Stimulated activated CD4-positive, alpha-beta T cell treated with anti-CD3 and anti-CD28 coated beads, TNF-alpha, amount 100 ng/mL, for 1 hour (primary cell): ENCODE measurements around the gene PRKAG1.

Experiments
- DNase-seq, 3 donors: peaks; one replicate each; pipeline ENCODE4 v3.0.0-alpha.2; 2020; ENCODE audit warnings: low read depth in 3 of 3, low spot score in 1 of 3

The PRKAG1 gene

DNA sequence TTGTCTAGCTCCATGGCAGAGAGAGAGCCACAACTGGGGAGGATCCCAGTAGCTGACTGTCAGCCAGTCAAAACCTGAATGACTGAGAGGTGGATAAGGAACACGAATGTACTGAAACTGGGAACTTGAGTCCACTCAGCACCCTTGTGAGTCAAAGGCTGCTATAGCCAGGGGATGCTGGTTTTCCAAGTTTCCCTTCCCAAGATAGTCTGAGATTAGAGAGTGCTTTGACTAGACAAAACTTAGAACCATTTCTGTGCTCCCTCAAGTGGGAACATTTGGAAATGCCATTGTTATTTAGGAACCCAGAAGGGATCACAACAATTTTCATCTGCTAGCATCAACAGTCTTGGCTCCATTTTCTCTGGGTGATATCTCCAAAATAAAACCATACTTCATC, 4.0 kb downstream of the PRKAG1 start:
- DNase-seq: no peak

- no peak for DNase-seq
Observed at GRCh38 chr12:49013428-49013827, 5.1 kb downstream of the PRKAG1 start.

DNA sequence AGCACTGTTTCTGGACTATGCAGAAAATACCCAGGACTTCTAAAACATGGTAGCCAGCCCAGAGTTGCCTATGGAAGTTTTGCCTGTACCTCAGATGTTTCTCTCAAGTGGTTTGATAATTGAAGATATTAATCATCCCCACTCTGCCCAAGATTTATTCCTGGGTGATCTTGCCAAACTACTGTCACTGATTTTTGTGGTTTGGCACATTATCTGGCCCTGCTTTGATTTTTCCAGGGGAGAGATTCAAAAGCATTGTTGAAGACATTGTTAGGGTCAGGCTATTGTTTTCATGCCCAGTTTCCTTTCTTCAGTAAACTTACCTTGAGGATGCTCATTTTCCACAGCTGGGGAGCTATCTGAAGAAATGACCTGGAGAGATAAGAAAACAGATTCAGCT, 5.8 kb downstream of the PRKAG1 start:
- DNase-seq: no peak

DNA sequence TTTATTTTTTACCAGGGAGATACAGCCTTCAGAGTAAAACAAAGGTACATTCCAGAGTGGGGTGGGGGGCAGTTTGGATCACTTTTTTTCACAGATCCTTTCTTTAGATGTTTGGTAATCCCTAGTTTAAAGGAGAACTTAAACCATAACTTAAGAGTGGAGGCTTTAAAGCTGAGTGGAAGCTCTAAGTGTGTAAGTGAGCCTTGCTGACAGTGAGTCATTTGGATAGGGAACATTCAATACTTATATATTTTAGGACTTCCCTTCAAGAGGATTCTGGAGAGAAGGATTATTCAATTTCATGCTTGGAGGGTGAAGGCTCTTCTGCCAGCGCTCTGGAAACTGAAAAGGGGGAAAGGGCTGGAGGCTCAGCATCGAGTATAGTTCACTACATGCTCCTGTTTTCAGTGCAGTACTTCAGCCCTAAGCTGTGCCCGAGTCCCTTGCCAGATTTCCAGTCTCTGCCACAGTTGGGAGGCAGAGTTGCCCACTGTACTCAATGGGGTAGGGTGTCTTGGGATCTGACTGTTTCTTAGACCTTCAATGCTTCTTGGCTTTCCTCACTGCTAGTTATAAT, 8.4 kb downstream of the PRKAG1 start:
- no peak for DNase-seq

DNA sequence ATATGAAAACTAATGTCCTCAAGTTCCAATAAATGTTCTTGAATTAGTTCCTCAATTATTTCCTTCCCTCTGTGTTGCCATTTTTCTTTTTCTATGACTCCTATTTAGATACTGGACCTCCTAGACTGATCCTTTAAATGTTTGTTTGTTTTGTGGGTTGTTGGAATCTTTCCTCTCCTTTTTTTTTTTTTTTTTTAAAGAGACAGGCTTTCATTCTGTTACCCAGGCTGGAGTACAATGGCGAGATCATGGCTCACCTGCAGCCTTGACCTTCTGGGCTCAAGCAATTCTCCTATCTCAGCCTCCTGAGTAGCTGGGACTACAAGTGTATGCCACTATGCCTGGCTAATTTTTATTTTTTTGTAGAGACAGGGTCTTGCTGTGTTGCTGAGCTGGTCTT, 9.6 kb downstream of the PRKAG1 start:
- no peak for DNase-seq

DNA sequence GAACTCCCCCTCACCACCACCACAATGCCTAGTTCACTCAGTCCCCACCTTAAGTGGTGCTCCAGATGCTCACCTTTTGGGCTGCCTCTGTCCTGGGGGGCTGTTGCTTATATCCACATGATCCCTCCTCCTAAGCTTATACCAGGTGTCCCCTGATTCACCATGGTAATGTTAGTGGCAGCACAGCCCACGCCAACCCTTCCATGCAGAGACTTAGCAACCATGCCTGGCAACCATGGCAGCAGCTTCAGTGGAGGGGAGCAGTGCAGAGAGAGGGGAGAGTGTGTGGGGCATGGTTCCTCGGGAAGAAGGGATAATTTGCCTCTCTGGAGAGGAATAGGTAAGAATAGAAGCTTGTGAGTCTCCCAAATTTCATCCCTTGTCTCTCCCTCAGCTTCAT, 18.2 kb downstream of the PRKAG1 start:
- DNase-seq: no peak

GRCh38 chr12:48999371-49000131, 19.0 kb downstream of the PRKAG1 start, which contains the start of gene DDN:
TSS of gene DDN (minus strand) at chr12:48999375. CDS start at chr12:48999287, 88 bp downstream.
- no peak for DNase-seq

DNA sequence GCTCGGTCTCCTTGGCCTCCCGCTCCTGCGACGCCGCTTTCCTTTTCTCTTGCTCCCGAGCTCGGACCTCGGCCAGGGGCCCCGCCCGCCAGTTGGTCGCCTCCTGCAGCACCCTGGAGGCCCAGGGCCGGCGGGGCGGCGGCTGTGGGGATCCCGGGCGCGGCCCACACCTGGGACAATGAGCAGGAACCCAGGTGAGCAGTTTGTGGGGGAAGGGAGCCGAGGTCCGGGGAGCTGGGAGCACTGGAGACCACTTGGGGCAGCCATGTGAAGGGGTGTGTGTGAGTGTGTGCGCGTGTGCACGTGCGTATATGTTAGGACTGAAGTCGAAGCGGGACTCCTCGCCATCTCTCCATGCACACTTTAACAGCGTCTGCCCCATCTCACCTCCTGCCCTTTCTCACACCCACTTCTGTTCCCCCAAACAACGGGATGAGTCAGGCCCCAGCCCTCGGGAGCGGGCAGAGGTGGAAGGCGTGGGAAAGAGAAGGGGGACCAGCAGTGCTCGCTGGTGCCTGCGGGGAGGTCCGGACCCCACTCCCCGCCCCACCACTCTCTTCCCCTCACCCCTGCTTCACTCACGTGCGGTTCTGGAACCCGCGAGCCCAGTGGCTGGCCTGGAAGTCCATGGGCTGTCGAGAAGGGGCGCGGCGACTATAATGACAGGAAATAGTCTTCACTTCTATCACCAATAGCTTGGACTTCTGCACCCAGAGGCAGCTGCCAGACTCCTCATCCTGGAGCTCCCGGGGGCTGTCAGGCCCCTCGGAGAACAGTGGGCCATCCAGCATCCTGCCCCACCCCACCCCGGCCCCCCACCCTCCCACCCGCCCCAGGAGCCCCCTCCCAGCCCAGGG, 19.9 kb downstream of the PRKAG1 start:
- no peak for DNase-seq

GRCh38 chr12:48997719-48998496, 20.7 kb downstream of the PRKAG1 start:
- DNase-seq: no peak

DNA sequence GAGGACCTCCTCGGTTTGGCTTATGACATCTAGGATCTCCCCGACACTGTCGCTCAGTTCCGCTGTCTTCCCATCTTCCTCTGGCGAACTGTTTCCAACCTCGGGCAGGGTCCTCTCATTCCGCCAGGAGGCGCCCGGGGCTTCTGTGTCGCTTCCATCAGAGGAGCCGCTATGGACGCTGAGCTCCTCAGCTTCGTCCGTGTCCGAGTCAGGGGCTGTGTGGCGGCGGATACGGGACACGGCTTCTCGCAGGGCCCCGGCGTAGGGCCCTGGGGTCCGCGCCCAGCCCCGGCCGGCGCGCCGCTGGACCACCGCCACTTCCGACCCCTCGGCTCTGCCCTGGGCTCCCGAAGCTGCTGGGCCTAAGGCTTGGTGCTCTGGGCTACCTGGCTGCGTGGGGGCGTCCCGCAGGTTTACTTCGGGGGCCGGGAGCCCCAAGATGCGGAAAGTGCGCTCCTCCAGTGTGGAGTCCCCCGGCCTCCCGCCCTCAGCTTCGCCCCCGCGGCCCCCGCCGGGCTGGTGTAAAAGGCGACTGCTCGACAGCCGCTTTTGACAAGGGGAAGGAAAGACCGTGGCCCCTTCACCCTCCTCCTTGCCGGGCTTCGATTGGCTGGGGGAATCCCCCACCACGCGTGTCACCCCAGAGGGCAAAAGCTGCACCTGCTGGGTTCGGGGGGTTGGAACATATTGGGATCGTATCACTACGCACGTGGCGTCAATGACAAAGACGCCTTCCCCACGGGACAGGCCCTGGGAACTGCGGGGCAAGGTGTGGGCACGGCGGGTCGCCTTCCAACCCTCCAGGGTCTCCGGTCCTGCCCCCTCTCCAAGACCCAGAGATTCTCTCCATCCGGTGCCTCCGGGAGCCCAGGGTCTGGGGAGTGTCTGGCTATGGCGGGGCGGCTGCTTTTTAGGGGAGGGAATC, 21.5 kb downstream of the PRKAG1 start:
- peak in 1 of 3 donors; percentile 56 for DNase-seq

GRCh38 chr12:48995086-48995879, 23.3 kb downstream of the PRKAG1 start:
- no peak for DNase-seq

DNA sequence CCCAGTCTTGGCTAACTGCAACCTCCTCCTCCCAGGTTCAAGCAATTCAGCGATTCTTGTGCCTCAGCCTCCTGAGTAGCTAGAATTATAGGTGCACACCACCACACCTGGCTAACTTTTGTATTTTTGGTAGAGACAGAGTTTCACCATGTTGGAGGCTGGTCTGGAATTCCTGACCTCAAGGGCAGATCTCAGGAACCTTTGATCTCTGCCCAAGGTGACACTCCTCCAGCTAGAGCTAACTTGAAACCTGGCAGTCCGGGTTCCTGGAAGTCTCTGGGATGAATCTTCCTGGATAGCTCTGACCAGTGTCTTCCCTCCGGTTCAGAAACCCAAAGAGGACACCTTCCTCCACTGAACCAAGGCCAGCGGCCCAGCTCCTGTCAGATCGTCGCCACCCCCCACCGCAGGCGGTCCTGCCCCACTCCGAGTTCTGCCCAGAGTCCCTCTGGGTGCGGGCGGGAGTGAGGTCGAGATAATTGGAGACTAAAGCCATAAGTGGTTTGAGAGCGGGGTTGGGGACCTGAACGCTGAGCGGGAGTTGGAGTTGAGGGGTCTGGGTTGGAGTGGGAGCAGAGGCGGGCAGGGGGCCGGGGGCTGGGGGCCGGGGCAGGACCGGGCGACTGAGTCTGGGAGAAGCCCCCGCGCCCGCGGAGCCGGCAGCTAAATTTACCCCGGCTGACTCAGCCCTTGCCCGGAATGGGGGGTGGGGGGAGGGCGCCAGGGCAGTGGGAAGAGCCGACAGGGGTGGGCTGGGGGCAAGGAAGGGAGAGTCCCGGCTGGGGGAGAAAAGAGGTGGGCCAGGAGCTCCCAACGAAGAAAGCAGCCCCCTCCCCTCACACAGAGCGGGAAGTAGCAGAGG, 24.1 kb downstream of the PRKAG1 start:
- no peak for DNase-seq

- DNase-seq: no peak
Observed at GRCh38 chr12:48993787-48994186, 24.8 kb downstream of the PRKAG1 start.

DNA sequence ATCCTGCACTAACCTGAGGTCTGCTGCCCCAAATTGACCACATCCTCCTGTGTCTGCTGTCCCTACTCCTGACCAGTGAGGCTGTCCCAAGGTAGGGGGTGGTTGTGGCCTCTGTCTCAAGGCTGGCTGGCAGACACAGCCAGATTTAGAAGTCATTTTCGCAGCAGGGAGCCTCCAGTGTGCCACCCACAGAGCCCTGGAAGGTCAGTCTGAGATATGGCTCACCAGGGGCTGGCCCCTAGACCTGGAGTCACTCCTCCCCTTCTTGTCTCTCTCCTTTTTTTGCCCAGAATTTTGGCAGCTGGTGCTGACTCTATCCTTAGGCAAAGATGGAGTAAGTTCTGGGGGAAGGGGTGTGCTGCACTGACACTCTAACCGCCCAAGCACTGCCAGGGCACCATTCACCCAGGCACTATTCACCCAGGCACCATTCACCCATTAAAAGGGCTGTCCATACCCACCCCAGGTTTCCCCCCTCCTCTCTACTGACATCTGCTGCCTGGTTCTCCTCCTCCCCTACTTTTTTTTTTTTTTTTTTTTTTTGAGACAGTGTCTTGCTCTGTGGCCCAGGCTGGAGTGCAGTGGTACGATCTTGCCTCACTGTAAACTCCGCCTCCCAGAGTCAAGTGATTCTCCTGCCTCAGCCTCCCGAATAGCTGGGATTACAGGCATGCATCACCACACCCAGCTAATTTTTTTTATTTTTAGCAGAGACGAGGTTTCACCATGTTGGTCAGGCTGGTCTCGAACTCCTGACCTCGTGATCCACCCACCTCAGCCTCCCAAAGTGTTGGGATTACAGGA, 27.1 kb downstream of the PRKAG1 start:
- no peak for DNase-seq

DNA sequence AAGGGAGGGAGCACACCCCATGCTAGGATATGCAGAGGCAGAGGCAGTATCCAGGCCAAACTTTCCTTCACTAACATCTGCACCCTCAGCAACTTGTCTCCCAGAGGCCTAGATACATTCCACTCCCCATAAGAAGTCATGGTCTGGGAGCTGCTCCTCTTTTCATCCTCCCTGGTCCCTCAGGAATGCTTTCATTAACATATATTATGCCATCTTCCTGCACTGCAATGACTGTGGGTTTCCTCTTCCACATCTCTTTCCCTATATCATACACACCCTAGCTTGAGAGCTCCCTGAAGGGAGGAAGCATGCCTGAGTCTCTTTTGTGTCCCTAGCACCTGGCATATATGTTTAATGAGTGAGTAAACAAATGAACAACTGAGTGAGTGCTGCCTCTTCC, 28.0 kb downstream of the PRKAG1 start:
- DNase-seq: no peak

DNA sequence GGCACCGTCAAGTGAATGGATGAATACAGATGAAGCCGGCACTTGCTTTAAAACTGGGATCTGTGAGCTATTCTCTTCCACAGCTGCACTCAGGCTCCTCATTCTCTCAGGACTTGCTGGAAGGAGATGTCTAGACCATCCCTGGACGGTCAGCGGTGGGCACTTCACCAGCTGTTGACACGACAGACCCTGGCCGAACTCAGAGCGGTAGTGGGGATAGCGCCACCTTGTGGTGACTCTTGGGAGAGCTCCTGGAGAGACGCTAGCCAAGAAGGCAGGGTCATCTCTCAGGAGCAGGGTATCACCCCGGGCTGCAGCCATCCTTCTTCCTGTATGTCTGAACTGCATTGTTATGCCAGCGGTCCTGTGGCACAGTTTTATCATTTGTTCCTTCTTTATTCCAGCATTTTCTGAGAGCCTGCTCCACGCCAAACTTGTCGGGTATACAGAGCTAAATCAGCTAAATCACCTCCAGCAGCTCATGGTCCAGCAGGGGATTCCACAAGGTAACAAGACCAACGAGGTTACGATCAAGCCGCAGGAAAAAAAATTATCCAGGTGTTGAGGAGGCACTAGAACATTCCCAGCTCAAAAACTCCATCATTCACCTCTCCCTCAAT, 30.4 kb downstream of the PRKAG1 start:
- DNase-seq: peak in 2 of 3 donors; percentile 46 to 62

DNA sequence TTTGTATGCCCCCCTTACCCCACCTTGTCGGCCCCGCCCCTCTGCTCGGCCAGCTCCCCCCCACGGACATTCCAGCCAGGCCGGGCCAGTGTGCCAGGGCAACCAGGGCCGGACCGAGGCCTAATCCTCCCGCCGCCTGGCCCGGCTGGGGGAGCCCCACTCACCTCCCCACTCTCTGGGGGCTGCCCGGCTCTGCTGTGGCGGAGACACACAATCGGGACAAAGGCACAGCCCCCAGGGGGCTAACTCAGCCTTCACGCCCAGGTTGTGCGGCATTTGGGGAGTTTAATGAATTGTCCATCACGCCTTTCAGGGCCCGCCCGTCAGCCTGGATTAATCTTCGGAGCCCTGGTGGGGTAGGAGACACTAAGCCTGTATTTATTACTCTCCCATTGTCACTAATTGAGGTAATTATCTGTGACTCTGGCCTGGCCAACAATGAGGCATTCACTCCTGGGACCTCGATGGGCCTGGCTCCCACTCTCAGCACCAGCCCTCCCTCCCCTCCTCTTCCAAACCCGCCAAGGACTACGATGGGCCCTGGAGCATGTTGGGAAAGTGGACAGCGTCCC, 31.8 kb downstream of the PRKAG1 start:
- no peak for DNase-seq
